Activated CD4-positive, alpha-beta T cell treated with anti-CD3 and anti-CD28 coated beads, Interleukin-10, Interleukin-2, amounts not matched to agents 100 ng/mL and 50 ng/mL, durations not matched to agents 16 hours and 8 hours (primary cell): ENCODE data around the gene AIPL1.

Experiments used
- DNase-seq: peaks from one replicate; pipeline ENCODE4 v3.0.0-alpha.2; 2020

AIPL1 gene

DNA sequence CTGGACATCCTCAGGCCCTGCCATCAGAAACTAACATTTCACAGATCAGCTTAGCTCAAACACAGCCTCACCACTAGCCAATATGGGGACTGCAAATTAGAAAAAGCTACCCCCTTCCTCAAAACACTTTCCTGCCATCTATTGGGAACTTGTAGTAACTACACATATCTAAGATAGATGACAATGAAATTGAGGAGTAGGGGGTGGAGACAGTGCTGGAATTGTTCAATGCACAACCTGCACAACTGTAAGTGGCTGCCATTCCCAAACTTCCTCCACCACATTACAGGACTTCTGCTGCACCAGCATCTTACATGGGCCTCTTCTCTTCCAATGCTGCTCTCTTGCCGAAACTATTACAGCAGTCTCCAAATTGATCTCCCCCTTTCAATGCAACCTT, 21.9 kb downstream of the AIPL1 start:
- peak; percentile 48 for DNase-seq

DNA sequence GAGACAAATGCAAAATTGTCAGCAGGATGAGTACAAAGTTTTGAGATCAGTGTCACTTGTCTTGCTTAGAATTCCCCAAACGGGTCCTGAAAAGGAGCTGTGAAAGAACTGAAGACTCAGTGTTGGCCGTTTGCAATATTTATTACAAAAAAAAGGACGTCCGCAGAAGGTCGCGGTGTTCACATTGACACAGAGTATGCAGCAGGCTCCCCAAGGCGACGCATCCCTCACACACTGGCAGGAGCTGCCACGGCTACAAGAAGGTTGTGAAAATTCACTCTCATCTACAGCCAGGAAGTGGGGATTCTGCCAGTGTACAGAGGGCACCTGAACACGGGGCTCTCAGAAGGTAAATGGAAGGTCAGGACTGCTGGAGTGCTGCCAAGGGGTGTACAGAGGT, 26.2 kb downstream of the AIPL1 start:
- DNase-seq: no peak

DNA sequence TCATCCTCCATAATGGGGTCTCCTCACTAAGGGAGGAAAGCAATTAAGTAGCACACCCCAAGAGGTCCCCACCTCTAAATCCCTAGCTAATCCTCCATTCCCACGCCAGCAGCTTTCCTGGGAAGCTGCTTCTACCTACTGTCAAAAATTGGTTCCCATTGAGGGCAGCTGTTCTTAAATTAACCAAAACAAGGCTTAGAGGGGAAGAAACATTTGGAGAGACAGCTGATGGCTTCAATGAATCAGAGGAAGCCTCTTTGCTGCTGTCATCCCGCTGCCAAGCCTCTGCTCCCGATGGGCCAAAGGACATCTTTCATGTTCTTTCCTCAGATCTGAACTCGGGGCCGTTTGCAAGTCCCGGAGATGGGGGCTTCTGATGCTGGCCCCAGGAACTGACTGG, 26.6 kb downstream of the AIPL1 start:
- DNase-seq: no peak

DNA sequence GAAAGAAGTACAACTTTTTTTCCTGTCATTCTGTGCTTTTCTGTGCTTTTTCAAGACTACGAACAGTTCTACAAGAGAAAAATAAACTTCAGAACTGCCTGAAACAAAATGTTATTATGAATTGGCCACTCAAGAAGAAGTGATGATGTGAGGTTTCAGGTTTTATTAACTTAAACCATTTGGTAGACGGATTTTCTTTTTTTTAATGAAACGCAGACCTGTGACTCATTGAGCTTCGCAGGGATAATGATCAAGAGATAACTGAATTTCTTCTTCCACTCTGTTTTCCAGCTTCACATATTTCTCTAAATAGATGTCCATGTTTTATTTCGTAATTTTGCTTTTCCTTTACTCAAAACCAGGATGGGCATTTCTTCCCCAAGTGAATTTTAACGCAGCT, 32.7 kb downstream of the AIPL1 start:
- DNase-seq: no peak

DNA sequence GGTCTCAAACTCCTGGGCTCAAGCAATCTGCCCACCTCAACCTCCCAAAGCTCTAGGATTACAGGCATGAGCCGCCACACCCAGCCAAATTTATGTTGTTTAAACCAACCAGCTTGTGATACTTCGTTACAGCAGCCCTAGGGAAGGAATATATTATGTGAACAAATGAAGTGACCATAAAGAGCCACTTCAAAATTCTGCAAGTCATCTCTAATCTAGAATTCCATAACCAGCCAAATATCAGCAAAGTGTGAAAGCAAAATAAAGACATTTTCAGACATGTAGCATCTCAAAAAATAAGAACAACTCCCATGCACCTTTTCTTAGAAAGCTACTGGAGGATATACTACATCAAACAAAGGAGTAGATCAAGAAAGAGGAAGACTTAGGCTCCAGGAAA, 36.0 kb downstream of the AIPL1 start:
- no peak for DNase-seq

DNA sequence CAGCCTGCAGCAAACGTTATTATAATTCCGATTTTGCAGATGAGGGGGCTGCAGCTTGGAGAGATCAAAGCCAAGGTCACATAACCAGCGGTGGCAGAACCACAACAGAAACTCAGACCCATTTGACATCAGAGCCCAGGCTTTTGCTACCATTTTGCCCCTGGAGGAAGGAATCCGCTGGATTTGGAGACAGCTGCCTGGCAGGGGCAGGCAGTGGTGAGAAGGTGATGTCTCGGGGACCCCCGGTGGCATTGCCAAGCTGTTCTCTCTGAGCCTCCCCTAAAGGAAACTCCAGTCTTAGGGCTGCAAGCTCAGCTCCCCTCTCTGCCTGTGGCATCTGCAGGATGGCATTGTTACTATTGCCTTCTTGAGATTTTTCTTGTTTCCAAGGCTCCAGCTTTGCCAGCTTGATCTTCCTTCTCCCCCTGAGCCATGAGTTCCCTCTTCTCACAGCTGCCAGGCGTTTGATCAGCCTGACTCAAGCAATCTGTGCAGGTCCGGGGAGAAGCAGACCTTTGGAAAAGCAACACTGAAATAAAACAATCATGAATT, 40.8 kb downstream of the AIPL1 start:
- no peak for DNase-seq

DNA sequence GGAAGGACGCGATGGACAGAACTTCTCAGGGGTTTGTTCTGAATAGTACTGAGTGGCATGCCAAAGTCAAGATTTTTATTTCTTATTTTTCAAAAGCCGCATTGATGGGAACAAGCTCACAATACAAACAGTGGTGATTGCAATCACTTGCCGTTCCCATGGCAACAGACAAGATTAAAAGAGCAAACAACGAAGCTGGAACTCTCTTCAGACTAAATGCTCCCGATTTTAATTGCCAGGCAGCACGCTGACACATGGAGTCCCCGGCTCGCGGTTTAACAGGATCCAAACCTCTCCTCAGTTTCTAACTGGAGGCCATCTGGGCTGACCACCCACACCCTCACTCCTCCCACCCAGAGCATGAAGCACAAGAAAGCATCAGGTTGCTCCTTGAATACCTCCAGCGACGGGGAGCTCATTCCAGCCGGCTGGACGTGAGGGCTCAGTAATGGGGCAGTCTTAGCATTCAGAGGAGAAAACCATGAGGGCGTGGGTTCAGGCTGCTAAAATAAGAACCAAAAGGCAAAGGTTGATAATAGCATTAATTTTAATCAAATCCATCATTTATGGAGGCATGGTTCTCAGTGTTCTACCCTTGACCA, 41.5 kb downstream of the AIPL1 start:
- no peak for DNase-seq

DNA sequence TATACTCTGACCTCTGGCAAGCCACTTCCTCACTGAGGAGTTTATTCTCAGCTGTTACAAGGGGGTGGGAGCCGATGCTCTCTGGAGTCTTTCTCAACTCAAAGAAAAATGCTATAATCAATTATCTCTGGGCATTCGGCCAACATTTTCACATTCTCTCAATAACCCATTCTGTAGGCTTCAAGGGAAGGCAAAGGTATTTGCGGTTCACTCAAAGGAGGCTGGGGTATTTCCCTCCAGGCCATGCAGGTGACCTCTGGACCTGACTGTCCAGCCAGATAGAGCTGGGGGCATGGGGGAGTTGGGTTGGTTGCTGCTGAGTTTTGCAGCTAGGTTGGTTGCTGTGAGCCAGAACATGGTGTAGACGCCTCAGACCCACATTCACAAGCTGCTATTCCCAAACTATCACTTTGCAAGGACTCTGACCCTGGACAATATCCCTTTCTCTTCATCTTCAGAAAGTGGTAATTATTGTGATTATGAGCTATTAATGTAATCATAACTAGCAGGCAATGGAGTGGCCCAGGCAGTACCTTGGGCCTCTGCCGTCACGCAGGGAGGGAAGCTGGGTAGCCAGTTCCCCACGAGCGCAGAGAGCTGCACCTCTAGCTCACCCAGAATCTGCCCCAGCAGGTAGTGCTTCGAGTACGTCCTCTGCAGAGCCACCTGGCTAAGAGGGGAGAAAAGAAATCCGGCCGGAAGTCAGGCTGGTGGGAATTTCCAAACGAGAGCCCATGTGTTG, 42.1 kb downstream of the AIPL1 start:
- no peak for DNase-seq

DNA sequence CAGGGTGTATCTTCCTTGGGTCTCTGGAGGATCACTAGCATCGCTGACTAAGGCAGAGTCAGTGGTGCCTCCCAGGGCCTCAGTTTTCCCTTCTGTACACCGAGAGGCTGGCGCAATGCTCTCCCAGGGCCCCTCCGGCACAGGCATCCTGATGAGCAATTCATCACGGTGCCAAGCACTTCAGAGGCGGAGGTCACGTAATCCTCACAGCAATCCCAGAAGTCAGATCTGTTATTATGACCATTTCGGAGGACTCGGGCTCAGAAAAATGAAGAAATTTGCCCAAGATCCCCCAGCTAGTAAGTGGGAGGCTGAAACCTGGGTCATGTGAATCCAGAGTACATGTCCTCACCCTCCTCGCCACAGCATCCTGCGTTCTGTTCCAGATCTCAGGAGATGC, 46.5 kb downstream of the AIPL1 start:
- no peak for DNase-seq

DNA sequence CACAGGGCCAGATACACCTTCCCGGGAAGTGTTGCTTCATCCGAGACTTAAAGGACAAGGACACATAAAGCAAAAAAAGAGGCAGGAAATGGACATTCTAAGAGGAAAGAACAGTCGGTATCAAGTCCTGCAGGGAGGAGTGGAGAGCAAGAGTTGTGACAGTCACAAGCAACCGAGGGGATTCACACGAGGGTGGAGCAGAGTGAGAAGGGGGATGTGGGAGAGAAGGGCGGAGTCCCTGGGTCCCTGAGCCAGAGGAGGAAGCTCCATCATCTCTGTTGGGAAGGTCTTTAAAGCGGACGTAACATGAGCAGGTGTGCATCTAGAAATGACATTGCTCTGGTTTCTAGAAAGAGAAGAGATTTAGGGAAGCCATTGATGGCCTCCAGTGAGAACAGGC, 47.1 kb downstream of the AIPL1 start:
- DNase-seq: no peak

DNA sequence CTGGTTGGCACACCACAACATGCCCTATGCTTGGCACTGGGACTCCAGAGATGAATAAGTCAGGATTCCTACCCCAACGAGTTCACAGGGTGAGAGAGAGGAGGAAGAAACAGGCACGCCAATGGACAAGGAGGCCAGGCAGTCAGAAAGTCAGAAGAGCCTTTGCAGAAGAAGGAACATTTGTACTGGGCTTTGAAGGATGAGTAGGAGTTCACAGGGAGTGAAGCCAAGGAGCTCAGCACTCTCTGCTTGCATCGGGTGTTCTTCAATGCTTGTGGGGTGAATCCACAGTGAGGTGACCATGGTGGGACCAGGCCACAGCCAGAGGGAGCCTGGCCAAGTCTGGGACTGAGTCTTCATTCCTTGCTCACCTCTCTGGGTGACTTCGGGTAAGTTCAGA, 47.5 kb downstream of the AIPL1 start:
- no peak for DNase-seq

DNA sequence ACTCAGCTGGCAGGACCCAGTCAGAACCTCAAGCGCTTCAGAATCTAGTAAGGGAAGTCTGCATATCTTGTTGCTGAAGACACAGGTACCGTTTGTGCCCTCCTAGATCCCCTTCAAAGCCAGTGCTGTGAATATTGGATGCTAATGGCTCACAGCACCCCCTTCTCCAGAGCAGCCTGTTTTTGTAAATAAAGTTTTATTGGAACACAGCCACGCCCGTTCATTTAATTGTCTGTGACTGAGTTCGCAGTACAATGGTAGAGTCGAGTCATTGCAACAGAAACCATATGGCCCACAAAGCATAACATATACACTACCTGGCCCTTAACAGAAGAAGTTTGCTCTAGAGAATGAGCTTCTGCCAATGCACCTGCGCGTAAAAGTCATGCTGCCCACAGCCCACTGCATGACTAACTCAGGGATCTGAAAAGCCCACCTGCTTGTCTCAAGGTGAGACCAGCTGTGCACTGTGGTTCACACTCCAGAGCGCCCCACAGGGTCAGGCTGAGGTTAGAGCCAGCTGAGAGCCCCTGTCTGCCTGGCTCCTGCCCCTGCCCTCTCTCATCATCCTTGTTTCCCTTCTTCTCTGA, 48.8 kb downstream of the AIPL1 start:
- DNase-seq: no peak

DNA sequence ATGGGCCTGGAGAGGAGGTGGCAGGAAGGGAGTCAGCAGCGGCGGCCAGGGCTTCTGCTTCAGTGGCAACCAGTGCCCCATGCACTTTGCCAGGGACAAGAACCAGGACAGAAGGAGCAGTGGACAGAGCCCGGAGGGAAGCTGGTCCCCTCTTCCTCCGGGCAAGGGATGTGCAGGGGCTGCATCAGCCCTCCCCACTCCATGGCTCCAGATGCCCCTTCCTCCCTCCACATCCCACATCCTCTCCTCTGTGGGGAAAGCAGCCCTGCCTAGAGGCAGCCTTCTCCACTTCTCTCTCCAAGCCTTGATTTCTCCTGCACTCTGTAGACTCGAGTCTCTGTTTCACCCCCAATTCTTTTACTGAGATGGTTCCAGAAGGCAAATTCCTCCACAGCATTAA, 50.4 kb downstream of the AIPL1 start:
- DNase-seq: no peak

DNA sequence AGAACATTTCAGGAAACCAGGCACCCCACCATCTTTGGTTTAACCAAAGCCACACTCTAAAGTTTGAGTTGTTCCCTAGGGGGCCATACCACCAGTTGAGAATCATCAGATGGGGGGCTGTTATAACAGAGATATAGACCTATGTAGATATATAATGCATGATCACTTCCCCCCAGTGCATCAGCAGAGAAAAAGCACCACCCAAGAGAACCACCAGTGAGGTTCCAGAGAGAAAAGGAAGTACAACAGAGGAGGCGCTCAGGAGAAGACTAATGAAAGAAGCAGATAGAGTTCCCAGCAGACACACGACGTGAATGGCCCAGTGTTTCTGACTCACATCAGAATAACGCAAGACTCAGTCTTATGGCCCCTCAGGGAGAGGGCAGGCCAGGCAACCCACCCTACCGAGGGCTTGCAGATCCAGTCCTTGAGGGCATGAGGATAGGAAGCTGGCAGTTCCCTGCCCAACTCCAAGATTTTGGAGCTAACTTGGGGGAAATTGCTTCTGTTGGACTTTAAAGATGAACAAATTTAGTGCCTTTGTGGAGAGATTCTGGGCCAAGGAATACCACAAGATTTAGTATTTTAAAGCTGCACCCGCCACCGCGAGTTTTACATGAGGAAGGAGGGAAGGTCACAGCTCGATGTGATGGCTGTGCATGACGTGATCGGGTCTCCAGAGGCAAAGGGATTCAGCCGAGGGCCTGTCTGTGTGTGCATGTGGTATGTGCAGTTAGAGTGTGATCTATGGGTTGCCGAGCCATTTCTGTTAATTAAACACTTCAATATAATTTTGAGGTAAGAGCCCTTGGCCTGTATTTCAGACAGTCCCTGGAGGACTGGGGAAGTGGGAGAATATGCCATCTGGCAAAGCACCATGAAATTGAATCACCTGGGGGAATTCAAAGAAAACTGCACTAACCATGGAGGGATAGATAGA, 53.1 kb downstream of the AIPL1 start:
- DNase-seq: no peak

DNA sequence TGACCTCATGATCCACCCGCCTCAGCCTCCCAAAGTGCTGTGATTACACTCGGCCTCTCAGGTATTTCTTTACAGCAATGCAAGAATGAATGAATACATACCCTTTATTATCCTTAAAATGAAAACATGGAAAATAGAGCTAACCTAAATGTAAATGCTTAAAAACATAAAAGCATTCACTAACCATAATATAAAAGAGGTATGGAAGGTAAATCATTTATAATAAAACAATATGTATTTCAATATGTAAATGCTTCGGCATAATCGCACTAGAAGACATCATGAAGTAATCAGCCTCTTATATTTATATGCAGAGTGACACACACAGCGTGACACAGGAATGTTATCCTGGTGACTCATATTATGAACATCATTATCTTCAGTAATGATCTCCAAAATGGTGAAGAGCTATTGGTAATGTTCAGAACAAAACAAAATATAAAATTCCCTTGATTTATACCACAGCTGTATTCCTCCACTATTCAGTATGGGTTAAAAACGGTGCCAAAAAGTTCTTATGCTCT, 53.9 kb downstream of the AIPL1 start:
- DNase-seq: no peak

DNA sequence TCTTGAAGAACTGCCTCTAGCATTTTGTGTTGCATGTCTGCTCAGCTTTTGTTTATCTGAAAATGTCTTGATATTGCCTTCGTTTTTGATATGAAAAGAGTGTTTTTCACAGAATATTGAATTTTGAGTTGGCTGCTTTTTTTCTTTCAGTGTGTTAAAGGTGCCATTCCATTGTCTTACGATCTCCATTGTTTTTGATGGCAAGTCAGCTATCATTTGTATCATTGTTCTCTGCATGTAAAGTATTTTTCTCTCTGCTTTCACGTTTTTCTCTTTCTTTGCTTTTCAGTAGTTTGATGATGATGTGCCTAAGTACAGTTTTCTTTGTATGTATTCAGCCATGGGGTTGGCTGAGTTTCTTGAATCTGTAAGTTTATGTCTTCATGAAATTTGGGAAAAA, 57.0 kb downstream of the AIPL1 start:
- DNase-seq: no peak

DNA sequence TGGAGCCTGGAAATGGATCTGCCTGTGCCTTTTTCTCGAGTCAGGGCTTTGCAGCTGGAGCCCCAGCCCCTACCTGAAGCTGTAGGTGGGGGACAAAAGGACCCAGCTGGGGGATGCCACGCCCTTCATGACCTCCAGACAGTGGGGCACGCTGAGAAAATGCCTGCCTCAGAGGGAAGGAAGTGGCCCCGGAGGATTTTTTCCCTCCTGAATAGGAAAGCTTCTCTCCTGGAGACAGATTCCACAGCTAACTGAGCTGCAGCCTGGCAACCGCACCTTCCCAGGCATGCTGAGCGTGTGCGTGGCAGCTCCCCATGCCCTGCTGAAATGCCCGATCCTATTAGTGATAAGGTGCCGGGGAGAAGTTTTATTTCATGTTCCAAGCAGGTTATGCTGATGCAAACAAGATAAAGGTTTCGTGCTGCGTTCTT, 58.0 kb downstream of the AIPL1 start:
- DNase-seq: no peak

DNA sequence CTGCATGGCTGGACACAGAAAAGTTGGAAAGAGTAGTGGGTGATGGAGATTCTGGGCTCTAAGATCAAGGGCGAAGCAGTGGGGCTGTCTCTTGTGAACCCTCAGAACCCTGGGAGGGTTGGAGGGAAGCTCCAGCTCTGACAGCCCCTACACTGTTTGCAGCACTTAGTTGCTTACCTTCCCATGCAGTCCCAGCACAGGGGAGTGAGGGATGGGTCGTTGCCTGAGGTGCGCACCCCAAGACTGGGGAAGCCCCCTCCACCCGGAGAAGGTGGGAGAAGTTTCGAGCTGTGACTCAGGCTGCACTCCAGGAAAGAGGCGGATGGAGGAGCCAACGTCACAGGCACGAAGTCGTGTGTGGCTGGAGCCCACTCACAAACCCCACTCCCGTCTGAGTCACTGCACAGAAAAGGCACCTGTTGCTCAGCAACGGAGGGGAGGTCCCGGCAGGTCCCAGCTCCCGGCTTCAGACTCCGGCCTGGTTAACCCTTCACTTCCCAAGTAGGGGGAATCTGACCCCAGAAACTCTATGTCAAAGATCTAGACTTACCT, 60.1 kb downstream of the AIPL1 start:
- peak; percentile 17 for DNase-seq

DNA sequence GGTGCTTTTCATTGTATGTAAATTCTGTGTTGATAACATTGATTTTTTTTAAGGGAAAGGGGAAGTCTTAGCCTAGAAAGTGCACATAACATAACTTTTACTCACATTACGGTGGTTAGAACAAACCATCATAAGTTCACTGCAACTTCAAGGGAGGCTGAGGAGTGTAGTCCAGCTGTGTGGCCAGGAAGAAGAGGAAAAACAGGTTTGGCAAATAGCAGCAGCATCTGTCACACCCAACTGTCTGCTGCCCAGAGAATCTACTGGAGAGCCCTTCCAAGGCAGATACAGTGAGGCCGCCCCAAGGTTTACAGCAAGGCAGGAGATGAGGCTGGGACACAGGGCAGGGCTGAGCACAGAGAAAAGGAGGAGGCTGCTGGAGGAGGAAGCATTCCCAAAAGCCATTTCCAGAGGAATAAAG, 60.6 kb downstream of the AIPL1 start:
- DNase-seq: no peak
